A549 (cell line): ENCODE measurements around the gene ARMC6.

Source experiments
- BHLHE40 ChIP-seq: IDR thresholded peaks from 2 replicates; pipeline ENCODE4 v1.6.1; 2012; ENCODE audit warnings: low read depth, low read length, inconsistent platforms
- JUN ChIP-seq, 2 experiments: fragments of >200 bp; sonication (Bioruptor Twin); formaldehyde crosslinking; IDR thresholded peaks; 2 replicates in 1 of 2; 3 replicates in 1 of 2; pipeline ENCODE4 v1.6.1; 2016 to 2017
- POLR2A ChIP-seq: IDR thresholded peaks from 2 replicates; pipeline ENCODE4 v1.6.1; 2012; ENCODE audit warnings: mild to moderate bottlenecking, low read length
- RAD21 ChIP-seq, 2 experiments: fragments of >200 bp in 1 of 2; sonication (Bioruptor Twin) in 1 of 2; formaldehyde crosslinking in 1 of 2; IDR thresholded peaks in 1 of 2; conservative IDR thresholded peaks in 1 of 2; 2 replicates in 1 of 2; 3 replicates in 1 of 2; pipeline ENCODE4 v1.6.1; 2012 to 2018; ENCODE audit warnings: inconsistent platforms in 1 of 2
- REST ChIP-seq: fragments of 200-600 bp; sonication (generic); IDR thresholded peaks from 2 replicates; pipeline ENCODE4 v1.6.1; 2016; ENCODE audit warnings: antibody characterized with exemption, mild to moderate bottlenecking, moderate library complexity
- RFX5 ChIP-seq: fragments of 450-650 bp; IDR thresholded peaks from 2 replicates; pipeline ENCODE4 v1.7.1; 2014; ENCODE audit warnings: antibody characterized with exemption, mild to moderate bottlenecking, moderate library complexity
- TP53 ChIP-seq: fragments of 250-450 bp; sonication (Bioruptor Pico); IDR thresholded peaks from 2 replicates; pipeline ENCODE4 v1.5.0; 2021; ENCODE audit warnings: mild to moderate bottlenecking, moderate library complexity
- USF2 ChIP-seq: fragments of 450-650 bp; IDR thresholded peaks from 2 replicates; pipeline ENCODE4 v1.6.1; 2014; ENCODE audit warnings: antibody characterized with exemption
- ZSCAN20 ChIP-seq: fragments of 250-450 bp; sonication (Bioruptor Pico); IDR thresholded peaks from 2 replicates; pipeline ENCODE4 v1.8.0; 2022; ENCODE audit warnings: mild to moderate bottlenecking, moderate library complexity
- TF ChIP-seq, protein P1 (sequence below): fragments of >200 bp; sonication (Bioruptor Twin); formaldehyde crosslinking; IDR thresholded peaks from 3 replicates; pipeline ENCODE4 v1.5.1; 2016
- TF ChIP-seq, protein P2 (sequence below): IDR thresholded peaks from 2 replicates; pipeline ENCODE4 v1.6.1; 2012

- TF ChIP-seq, protein P1, sequence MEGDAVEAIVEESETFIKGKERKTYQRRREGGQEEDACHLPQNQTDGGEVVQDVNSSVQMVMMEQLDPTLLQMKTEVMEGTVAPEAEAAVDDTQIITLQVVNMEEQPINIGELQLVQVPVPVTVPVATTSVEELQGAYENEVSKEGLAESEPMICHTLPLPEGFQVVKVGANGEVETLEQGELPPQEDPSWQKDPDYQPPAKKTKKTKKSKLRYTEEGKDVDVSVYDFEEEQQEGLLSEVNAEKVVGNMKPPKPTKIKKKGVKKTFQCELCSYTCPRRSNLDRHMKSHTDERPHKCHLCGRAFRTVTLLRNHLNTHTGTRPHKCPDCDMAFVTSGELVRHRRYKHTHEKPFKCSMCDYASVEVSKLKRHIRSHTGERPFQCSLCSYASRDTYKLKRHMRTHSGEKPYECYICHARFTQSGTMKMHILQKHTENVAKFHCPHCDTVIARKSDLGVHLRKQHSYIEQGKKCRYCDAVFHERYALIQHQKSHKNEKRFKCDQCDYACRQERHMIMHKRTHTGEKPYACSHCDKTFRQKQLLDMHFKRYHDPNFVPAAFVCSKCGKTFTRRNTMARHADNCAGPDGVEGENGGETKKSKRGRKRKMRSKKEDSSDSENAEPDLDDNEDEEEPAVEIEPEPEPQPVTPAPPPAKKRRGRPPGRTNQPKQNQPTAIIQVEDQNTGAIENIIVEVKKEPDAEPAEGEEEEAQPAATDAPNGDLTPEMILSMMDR: no peak
- TF ChIP-seq USF2 (no peak), TP53 (no peak), BHLHE40 (no peak), RAD21 (conservative IDR thresholded peaks at IDR 0.05 in 1 of 2, IDR thresholded peaks at IDR 0.05 in 1 of 2) (no peak), RFX5 (no peak), JUN (IDR thresholded peaks at IDR 0.05) (no peak), REST (no peak), POLR2A (no peak), ZSCAN20 (CRISPR knock-in tag) (no peak)
- TF ChIP-seq, protein P2, sequence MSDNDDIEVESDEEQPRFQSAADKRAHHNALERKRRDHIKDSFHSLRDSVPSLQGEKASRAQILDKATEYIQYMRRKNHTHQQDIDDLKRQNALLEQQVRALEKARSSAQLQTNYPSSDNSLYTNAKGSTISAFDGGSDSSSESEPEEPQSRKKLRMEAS: no peak
Observed at GRCh38 chr19:19043481-19043880, 10.1 kb downstream of the ARMC6 start.
